Epithelial cell of esophagus (primary cell): ENCODE results near the gene MRPL33.

ENCODE experiments used
- DNase-seq: peaks from one replicate; pipeline ENCODE4 v3.0.0; 2010; ENCODE audit warnings: low read depth
- H3K4me3 ChIP-seq: 2 replicates; pipeline ENCODE4 v1.5.1; 2011; ENCODE audit warnings: mild to moderate bottlenecking, low read length, control low read depth
- CTCF ChIP-seq: IDR thresholded peaks from 2 replicates; pipeline ENCODE4 v1.5.1; 2011; ENCODE audit warnings: low read depth, mild to moderate bottlenecking, low read length, control low read depth, inconsistent platforms; ENCODE audit not compliant: insufficient read depth; ENCODE audit errors: missing control alignments

Gene MRPL33

DNA sequence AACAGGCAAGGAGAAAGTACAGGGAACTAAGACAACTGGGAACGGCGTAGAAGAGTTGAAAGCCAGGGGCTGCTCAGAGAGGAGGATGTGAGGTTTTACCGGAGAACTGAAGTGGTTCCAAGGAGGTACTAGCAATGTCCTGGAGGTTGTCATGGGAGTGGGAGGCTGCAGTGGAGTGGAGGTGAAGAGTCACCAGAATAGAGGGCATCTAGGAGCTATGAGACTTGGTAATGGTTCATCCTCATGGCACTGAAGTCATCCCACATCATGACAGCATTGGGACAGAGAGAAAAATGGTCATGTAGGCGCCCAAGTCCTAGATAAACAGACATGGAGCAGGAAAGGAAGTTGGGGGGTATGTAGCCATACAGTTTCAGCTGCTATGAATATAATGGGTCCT, 26.3 kb downstream of the MRPL33 start:
- H3K4me3 ChIP-seq = no peak overlapping the region
- no peak for TF ChIP-seq CTCF
- DNase-seq = no peak

- no peak for TF ChIP-seq CTCF
- H3K4me3 ChIP-seq = no peak overlapping the region
- DNase-seq = no peak
Measured at GRCh38 chr2:27798486-27798885, 27.0 kb downstream of the MRPL33 start.

- DNase-seq = peak; percentile 100
- TF ChIP-seq CTCF = no peak
- H3K4me3 ChIP-seq = no peak overlapping the region
Measured at GRCh38 chr2:27798948-27799645, 27.6 kb downstream of the MRPL33 start.

DNA sequence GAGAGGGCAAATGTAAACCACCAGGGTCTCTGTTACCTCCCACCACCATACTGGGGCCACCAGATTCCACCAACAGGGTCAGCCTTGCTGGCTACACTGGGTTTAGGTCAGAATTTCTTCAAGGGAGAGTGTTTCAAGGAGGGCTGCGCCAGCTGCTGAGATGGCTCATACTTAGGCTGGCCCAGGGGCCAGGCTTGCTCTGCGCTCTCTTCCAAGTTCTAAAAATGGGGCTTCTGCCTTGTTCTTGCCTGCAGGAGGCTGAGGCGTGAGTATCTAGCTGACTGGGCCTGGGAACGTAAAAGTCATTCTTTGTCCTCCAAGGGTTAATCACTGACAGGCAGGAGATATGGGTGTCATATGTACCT, 28.1 kb downstream of the MRPL33 start:
- DNase-seq = peak; percentile 73
- TF ChIP-seq CTCF = no peak
- H3K4me3 ChIP-seq = no peak overlapping the region

DNA sequence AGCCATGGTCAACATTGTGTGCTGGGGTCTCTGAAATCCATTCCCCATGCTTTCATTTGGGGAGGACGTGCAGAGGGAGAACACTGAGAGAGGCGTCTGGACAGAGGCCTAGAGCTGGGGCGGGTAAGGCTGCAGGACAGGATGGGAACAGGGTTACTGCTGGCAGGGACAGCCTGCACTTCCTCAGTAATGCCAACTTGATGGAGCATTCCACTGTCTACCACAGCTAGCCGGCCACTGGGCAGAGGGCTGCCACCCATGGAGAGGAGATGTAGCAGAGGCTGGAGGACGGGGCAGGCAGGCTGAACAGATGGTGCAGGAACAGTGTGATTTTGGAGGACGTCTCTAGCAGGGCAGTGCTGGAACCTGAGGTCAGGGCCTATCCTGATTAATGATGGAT, 29.3 kb downstream of the MRPL33 start:
- DNase-seq = no peak
- no peak overlapping the region for H3K4me3 ChIP-seq
- TF ChIP-seq CTCF = no peak

GRCh38 chr2:27802547-27802946, 31.0 kb downstream of the MRPL33 start:
- no peak overlapping the region for H3K4me3 ChIP-seq
- no peak for TF ChIP-seq CTCF
- no peak for DNase-seq

DNA sequence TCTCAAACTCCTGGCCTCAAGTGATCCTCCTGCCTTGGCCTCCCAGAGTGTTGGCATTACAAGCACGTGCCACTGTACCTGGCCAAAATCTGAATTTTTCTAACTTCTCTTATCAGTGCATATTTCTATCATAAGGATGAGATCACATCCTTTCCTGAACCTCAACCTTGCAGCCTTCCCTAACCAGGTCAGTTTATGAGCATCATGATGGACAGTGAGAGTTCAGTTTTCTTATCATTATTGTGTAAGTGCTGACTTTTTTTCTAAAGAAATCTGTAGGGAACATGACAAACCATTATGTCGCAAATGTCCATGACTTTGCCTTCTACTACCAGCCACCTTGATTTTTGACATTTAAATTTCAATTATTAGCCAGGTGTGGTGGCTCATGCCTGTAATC, 31.5 kb downstream of the MRPL33 start:
- no peak for TF ChIP-seq CTCF
- H3K4me3 ChIP-seq = no peak overlapping the region
- DNase-seq = no peak
